Effector CD4-positive, alpha-beta T cell (primary cell): ENCODE data around the gene SH3GLB2.

Source experiments
- DNase-seq: peaks from one replicate; pipeline ENCODE4 v3.0.0-alpha.2; 2020
- total RNA-seq: gene quantifications from one replicate; lab custom pipeline; 2026; lab: John Stamatoyannopoulos, UW

Gene SH3GLB2
- total RNA-seq = 104 reads per million, percentile 83 among the genes with 10 or more reads in this experiment

- peak; percentile 89 for DNase-seq
Measured at GRCh38 chr9:129028192-129028966, at the start of gene SH3GLB2. Gene SH3GLB2 (minus strand): TSS chr9:129028331. CDS start chr9:129028154, 177 bp downstream.

DNA sequence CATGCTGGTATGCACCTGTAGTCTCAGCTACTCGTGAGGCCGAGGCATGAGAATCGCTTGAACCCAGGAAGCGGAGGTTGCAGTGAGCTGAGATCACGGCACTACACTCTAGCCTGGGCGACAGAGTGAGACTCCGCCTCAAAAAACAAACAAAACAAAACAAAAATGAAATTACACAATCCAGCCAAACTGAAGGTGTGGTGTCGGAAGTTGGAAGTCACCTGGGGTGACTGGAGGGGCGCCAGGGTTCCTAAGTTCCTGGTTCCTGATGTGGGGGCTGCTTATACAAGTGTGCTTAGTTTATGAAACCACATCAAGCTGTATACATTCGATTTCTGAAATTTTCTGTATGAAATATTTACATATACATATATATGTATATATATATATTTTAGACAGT is 49.1 kb upstream of the SH3GLB2 start:
- DNase-seq = no peak

DNA sequence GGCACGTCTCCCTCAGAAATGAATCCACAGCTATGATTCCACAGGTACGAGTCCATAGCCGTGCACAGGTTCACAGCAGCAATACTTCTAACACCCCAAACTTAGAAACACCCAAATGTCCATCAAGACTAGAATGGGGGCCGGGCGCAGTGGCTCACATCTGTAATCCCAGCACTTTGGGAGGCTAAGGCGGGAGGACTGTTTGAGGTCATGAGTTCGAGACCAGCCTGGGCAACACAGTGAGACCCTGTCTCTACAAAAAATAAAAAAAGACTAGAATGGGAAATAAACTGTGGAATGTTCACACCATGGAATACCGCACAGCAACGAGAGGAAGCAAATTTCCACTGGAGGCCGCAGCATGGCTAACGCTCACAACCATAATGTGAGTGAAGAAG is 48.5 kb upstream of the SH3GLB2 start:
- DNase-seq = no peak

GRCh38 chr9:129075996-129076639 is 48.0 kb upstream of the SH3GLB2 start:
- no peak for DNase-seq

- no peak for DNase-seq
Measured at GRCh38 chr9:129074106-129074505, 46.0 kb upstream of the SH3GLB2 start.

DNA sequence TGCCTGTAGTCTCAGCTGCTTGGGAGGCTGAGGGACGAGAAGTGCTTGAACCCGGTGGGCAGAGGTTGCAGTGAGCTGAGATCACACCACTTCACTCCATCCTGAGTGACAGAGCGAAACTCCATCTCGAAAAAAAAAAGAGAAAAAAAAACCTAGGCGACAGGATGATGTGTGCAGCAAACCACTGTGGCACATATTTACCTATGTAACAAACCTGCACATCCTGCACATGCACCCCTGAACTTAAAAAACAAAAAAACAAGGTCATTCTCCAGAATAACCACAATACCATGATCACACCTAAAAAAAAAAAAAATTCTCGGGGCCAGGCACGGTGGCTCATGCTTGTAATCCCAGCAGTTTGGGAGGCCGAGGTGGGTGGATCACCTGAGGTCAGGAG is 45.3 kb upstream of the SH3GLB2 start:
- no peak for DNase-seq

- DNase-seq = no peak
Measured at GRCh38 chr9:129072171-129072570, 44.0 kb upstream of the SH3GLB2 start.

- DNase-seq = no peak
Measured at GRCh38 chr9:129071526-129072126, 43.5 kb upstream of the SH3GLB2 start.

DNA sequence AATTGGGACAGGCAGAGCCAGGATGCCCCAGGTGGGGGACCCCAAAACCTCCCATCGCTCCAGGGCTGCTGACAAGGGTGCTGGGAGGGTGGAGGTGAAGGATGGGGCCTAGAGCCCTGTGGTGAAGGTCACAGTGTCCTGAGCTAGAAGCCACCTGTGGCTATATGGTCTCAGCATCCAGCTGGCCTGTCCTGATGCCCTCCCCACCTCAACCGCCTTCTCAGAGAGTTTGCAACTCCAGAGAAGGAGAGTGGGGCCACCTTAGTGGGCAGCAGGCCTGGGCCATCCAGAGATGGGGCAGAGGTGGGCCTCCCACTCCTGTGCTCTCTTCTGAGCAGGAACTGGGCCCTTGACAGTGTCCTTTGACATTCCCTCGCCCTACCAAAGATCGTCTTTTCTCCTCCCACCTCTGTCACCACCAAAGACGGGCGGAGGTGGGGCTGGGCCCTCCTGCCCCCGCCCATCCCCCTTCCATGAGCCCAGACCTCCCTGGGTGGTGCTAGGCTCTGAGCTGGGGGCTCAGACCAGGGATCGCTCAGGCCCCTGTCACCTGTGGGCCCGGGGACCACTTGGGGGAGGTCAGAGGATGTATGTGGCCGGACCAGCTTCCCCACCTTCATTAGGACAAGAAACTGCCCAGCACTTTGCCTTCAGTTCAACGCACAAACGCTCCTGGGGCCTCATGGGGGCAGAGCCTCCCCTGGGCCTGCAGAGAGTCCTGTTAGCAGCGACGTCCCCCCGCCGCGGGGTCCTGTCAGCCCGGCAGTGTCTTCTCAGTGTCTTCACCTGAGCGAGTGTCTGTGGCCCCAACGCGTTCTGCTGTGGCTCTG is 42.8 kb upstream of the SH3GLB2 start:
- no peak for DNase-seq

DNA sequence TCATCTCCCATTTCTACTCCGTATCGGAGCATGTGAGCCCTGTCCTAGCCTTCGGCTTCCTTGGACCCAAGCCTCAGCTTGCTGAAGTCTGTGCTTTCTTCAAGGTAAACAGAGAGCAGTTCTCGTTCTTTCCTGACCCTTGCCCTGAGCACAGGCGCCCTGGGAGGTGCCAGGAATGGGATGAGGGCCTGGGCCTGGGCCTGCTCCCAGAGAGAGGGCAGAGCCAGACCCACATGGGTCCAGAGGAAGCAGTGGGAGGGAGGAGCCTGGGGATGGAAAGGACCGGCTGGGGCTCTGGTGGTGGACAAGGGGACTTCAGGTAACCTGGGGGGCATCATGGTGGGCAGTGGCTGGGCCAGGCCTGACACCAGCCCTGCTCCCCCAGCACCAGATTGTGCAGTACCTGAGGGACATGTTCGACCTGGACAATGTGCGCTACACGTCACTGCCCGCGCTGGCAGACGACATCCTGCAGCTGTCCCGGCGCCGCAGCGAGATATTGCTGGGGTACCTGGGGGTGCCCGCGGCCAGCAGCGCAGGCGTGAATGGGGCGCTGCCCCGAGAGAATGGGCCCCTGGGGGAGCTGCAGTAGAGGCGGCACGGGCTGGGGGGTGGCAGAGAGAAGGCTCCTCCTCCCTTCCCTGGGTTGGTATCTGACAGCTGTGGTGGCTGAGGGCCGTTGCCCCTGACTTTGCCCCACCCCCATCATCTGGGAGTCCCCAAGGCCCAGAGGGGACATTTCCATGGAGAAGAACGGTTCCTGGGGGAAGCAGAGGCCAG is 41.9 kb upstream of the SH3GLB2 start:
- no peak for DNase-seq

DNA sequence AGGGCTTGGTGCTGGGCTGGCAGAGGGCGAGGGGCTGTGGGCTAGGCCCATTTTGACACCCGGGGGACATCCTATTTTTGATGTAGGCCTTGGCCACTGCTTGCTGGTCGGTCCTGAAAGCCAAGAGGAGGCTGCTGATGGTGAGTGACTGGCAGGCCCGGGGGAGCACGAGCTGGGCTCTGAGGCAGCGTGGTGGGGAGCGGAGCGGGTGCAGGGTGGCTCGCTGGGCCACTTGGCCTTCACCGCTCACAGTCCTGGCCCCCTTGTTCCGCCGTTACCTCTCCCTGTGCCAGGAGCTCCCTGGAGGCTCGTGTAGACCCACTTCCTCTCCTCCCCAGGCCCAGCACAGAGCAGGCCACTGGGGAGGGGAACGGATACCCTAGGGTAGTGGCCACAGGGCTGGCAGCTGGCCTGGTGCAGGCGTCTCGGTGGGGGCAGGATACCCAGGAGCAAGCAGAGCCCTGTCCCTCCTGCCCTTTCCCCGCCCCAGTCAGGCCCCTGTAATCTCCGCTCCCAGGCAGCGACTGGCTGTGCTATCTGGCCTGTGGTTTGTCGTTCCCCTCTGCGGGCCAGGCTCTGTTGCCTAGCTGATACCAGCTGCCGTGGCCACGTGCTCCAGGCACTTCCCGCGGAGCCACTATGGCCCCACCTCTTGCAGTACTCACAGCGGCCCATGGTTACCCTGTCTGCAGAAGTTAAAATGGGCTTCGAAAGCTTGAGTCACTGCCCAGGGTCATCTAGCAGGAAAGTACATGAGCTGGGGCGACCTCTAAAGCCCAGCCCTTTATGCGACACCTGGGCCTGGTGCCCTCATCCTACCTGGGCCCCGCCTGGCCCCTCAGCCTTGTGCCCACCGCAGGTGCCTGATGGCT is 41.1 kb upstream of the SH3GLB2 start:
- peak; percentile 20 for DNase-seq

DNA sequence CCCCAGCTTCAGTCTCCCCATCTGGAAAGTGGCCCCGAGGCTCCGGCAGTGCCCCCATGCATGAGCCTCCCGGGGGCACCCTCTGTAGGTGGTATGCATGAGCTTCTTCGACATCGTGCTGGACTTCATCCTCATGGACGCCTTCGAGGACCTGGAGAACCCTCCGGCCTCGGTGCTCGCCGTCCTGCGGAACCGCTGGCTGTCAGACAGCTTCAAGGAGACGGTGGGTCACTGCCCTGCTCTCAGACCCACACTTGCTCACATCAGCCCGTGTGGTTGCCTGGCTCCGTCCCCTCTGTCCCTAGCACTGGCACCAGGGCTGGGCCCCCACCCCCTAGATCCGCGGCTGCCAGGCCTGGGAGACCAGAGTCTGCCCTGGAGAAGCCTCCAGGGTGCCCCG is 40.0 kb upstream of the SH3GLB2 start:
- DNase-seq = no peak

- DNase-seq = no peak
Measured at GRCh38 chr9:129064499-129064908, 36.4 kb upstream of the SH3GLB2 start.

GRCh38 chr9:129063061-129063460 is 34.9 kb upstream of the SH3GLB2 start:
- DNase-seq = no peak

DNA sequence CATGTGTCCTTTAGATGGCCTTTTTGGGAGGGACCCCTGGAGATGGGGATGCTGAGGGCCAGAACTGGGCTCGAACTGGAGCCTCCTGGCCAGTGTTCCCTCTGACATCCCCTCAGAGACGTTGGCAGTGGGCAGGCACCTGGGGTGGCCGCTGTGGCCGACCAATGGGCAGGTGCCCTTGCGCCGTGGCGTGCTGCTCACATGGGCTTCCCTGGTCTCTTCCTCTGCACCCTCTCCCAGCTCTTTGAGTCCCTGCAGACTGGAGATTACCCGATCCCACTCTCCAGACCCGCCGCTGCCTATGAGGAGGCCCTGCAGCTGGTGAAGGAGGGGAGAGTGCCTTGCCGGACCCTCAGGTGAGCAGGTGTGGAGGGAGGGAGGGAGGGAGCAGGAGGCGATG is 32.9 kb upstream of the SH3GLB2 start:
- DNase-seq = no peak

- DNase-seq = no peak
Measured at GRCh38 chr9:129059796-129060785, 32.0 kb upstream of the SH3GLB2 start.

GRCh38 chr9:129058965-129059795 is 31.0 kb upstream of the SH3GLB2 start:
- DNase-seq = no peak

- DNase-seq = no peak
Measured at GRCh38 chr9:129054163-129054851, 26.2 kb upstream of the SH3GLB2 start.
